GM19240 (cell line): ENCODE data around the gene ERGIC1.

Experiments
- DNase-seq: peaks from one replicate; pipeline ENCODE4 v3.0.0; 2011; ENCODE audit warnings: low spot score; ENCODE audit not compliant: insufficient read length

ERGIC1 gene

GRCh38 chr5:172827841-172828240 lies 6.2 kb upstream of the ERGIC1 start:
- DNase-seq = no peak

- no peak for DNase-seq
Measured at GRCh38 chr5:172828911-172829431, 5.1 kb upstream of the ERGIC1 start.

GRCh38 chr5:172830275-172830799 lies 3.7 kb upstream of the ERGIC1 start:
- no peak for DNase-seq

- no peak for DNase-seq
Measured at GRCh38 chr5:172830876-172831662, 3.0 kb upstream of the ERGIC1 start.

DNA sequence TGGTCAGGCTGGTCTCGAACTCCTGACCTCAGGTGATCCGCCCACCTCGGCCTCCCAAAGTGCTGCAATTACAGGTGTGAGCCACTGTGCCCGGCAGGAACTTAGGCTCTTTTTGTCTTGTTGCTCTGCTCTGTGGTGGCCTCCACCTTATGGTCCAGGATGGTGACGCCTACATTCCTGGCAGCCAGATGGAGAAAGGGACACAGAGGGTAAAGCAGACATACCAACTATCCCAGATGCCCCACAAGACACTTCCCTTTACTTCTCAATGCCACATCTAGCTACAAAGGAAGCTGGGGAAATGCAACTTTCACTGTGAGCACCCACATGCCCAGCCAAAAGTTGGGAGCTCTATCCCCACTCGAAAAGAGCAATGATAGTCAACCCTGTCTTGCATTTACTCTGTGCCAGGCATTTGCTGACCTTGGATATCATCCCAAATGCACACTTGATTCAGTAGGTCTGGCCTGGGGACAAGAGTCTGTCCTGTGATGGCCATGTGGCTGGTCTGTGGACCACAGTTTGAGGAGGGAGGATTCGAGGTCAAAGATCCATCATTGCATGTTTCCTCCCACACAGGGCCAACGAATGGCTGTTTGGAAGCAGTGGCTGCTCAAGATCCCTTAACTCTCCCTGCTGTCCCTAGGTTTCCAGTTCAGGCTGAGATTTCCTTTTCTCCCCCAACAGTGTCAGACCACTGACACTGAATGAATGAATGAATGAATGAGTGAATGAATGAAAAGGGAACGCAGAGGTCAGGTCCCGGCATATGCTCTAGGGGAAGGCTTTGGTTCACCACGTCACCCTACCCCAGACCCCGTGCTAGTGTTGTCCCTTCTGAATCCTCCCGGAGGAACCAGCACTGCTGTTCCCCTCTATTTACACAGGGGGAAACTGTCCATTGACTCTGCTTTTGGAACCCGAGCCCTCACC lies 1.4 kb upstream of the ERGIC1 start:
- DNase-seq = no peak

- no peak for DNase-seq
Measured at GRCh38 chr5:172833372-172833685, 722 bp upstream of the ERGIC1 start.

DNA sequence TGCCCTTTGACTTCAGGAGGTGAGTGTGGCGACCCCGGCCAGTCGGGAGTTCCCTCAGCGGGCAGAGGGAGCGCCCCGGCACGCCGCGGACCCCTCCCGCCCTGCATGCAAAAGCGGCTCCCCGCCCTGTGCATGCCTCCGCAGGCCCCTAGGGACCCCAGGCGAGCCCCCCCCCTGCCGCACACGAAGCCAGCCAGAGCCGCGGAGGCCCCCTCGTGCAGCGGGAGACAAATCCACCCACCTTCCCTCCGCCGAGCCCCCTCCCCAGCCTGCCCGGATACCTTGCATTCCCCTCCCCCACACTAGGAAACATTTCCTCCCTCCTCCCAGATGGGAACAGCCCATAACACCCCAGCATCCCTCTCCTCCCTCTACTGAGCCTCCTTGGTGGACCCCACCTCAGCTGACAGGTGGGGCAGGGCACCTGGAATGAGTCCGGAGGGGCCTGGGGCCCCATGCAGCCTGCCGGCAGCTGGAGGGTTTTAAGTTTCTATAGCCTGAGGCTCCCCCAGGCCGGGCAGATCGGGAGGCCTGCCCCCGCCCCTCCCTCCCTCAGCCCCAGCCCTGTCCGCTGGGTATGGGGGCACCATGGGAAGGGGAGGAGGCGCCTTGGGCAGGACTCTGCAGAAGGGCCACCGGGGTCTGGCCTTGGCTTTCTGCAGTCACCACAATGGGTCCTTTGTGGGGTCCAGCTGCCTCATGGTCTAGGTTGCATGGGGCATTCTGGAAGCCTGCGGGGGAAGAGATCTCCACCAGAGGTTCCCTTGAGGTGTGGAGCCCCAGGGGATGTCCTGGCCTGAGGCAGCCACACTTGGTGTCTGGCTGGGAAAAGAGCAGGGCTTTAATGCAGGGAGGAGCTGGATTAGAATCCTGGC lies 601 bp downstream of the ERGIC1 start:
- no peak for DNase-seq

GRCh38 chr5:172835290-172835993 lies 1.4 kb downstream of the ERGIC1 start:
- no peak for DNase-seq

DNA sequence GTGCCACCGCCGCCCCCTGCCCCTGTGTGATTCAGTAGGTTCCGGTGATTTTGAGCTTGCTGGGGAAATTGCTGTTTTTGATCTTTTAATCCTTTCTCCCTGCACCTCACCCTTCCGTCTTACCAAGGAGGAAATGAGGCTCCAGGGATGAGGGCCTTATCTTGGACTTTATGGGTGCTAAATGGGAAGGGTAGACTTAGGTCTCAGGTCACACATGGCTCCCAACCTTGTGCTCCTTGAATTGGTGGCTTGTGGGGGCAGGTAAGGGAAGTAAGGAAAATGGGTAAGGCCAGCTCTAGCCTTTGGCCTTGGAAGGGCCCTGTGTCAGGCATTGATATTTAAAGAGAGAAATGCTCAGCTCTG lies 1.9 kb downstream of the ERGIC1 start:
- no peak for DNase-seq

GRCh38 chr5:172837640-172838039 lies 3.6 kb downstream of the ERGIC1 start:
- peak; percentile 67 for DNase-seq

DNA sequence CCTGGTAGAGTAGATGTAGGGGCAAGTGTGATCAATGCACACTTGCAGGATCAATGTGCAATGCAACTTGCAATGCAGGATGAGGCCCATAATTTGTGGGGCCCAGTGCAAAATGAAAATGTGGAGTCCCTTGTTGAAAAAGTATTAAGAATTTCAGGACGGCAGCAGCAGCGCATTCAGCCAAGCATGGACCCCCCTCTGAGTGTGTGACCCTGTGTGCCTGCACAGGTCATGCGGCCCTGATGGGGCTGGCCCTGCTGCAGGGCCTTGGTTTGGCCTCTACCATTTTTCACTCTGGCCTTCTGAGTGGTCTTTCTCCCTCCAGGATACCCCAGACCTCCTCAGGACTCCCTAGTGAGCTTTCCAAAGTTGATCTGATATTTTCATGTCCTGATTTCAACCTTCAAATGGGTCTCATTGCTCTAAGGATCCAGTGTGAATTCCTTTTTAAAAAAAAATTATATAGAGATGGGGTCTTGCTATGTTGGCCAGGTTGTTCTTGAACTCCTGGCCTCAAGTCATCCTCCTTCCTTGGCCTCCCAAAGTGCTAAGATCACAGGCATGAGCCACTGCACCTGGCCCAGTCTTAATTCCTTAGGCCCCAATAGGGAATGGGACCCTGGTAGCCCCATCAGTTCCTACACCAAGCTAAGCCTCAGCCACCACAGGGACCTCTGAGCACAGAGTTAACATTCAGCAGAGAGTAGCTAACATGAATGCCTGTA lies 4.3 kb downstream of the ERGIC1 start:
- DNase-seq = no peak

- DNase-seq = no peak
Measured at GRCh38 chr5:172839669-172840431, 5.8 kb downstream of the ERGIC1 start.

GRCh38 chr5:172840432-172841154 lies 6.5 kb downstream of the ERGIC1 start:
- no peak for DNase-seq

GRCh38 chr5:172841256-172841655 lies 7.2 kb downstream of the ERGIC1 start:
- no peak for DNase-seq

GRCh38 chr5:172843825-172844576 lies 9.9 kb downstream of the ERGIC1 start:
- DNase-seq = no peak

DNA sequence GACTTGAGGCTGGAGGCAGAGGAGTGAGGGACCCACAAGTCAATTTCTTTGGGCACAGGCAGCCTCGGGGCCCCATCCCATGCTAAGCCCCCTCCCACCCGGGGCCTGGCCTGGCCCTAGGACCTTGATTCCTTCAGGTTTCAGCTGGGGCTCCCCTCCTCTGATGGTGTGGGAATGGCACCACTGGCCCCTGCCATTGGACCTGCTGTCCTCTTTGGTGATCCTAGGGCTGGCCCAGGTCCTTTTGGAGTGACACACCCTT lies 10.5 kb downstream of the ERGIC1 start:
- DNase-seq = no peak

DNA sequence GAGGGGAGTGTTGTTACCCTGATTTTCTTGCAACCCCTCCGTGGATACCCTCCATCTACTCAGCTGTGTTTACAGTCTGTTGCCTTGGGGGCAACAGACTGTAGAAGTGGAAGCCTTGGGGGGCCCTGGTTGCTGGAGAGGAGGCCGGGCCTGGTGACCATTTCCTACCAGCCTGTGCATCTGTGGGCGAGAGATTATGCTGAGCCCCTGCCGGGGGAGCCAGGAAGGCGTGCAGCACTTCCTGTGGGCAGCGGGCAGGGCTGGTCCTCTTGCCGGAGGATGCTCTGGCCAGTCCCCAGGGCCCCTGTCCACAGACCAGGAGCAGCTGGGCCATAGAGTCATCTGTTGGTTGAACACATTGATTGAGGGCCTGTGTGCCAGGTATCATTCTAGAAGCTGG lies 11.1 kb downstream of the ERGIC1 start:
- DNase-seq = no peak

GRCh38 chr5:172845576-172845975 lies 11.5 kb downstream of the ERGIC1 start:
- DNase-seq = no peak
